ENCODE results near the gene TOM1.
"Not testable (repeated sequence)": the region's sequence is repeated elsewhere in the genome, so short reads cannot be mapped to it uniquely, and the experiment has no call there.

Gene TOM1

DNA sequence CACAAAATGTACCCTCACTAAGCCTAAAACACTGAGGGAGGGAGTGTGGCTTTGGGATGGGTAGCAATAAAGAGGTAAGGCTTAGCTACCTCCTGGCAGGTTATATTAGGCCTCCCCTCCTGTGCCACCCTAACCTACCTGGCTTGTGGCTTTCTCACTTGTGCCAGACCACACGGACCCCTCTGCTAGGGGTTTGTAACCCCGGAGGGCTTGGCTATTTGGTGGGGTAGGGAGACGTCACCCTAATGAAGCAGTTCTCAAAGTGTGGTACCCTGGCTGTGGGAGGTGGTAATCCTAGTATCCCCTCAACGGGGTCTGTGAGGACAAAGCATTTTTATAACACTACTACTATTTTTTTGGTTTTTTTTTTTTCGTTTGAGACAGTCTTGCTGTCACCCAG is 91.2 kb downstream of the TOM1 start:
- TF ChIP-seq CTCF (conservative IDR thresholded peaks at IDR 0.05; ENCODE audit: low read depth) = no peak
- ChIA-PET CTCF (no interaction called here), POLR2A (ENCODE audit: low non-redundant PET) (no interaction called here)
- H3K27ac ChIP-seq = no peak overlapping the region
- DNase-seq (ENCODE audit: low spot score) = no peak

GRCh38 chr22:35392357-35392756 is 92.7 kb downstream of the TOM1 start:
- ChIA-PET CTCF (no interaction called here), POLR2A (ENCODE audit: low non-redundant PET) (no interaction called here)
- TF ChIP-seq CTCF (conservative IDR thresholded peaks at IDR 0.05; ENCODE audit: low read depth) = no peak
- H3K27ac ChIP-seq = no peak overlapping the region
- DNase-seq (ENCODE audit: low spot score) = no peak

DNA sequence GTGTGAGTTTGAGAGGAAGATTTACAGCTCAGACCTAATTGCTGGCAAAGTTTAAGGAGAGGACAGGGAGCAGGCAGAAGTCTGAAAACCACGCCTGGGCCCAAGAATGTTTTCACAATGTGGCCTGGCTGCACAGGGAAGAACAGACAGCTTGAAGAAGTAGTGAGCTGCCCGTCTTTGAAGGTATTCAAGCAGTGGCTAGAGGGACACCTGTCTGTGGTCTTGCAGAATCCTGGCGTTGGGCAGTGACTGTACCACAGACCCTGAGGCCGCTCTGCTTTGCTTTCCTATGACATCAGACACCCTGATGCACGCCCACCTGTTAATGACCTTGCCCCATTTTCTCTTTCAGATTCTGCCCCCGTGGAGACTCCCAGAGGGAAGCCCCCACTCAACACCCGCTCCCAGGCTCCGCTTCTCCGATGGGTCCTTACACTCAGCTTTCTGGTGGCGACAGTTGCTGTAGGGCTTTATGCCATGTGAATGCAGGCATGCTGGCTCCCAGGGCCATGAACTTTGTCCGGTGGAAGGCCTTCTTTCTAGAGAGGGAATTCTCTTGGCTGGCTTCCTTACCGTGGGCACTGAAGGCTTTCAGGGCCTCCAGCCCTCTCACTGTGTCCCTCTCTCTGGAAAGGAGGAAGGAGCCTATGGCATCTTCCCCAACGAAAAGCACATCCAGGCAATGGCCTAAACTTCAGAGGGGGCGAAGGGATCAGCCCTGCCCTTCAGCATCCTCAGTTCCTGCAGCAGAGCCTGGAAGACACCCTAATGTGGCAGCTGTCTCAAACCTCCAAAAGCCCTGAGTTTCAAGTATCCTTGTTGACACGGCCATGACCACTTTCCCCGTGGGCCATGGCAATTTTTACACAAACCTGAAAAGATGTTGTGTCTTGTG is 93.7 kb downstream of the TOM1 start:
- TF ChIP-seq CTCF (conservative IDR thresholded peaks at IDR 0.05; ENCODE audit: low read depth) = no peak
- ChIA-PET POLR2A (ENCODE audit: low non-redundant PET) (no interaction called here), CTCF (no interaction called here)
- DNase-seq (ENCODE audit: low spot score) = no peak
- no peak overlapping the region for H3K27ac ChIP-seq

DNA sequence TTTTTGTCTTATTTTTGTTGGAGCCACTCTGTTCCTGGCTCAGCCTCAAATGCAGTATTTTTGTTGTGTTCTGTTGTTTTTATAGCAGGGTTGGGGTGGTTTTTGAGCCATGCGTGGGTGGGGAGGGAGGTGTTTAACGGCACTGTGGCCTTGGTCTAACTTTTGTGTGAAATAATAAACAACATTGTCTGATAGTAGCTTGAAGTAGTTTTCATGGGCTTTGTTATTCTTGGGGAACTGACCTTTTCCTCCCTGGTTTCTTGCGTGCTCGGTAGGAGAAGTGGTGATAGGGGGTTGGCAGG is 94.3 kb downstream of the TOM1 start:
- TF ChIP-seq CTCF (conservative IDR thresholded peaks at IDR 0.05; ENCODE audit: low read depth) = no peak
- no peak overlapping the region for H3K27ac ChIP-seq
- ChIA-PET CTCF (no interaction called here), POLR2A (ENCODE audit: low non-redundant PET) (no interaction called here)
- DNase-seq (ENCODE audit: low spot score) = no peak

- no peak overlapping the region for H3K27ac ChIP-seq
- DNase-seq (ENCODE audit: low spot score) = no peak
- CTCF ChIA-PET = no interaction called here
- TF ChIP-seq CTCF (conservative IDR thresholded peaks at IDR 0.05; ENCODE audit: low read depth) = no peak
- POLR2A ChIA-PET (ENCODE audit: low non-redundant PET) = no interaction called here
Measured at GRCh38 chr22:35394810-35395563, 95.3 kb downstream of the TOM1 start.

DNA sequence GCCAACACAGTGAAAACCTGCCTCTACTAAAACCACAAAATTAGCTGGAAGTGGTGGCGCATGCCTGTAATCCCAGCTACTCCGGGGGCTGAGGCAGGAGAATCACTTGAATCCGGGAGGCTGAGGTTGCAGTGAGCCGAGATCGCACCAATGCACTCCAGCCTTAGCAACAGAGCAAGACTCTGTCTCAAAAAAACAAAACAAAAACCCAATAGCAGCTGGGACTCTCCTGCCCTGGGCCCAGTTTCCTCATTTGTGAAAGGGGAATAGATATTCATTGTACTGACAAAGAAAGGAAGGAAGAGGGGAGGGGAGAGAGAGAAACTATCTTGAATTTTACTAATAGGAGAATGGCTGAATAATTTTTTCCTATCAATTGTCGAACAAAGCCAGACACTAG is 96.9 kb downstream of the TOM1 start:
- CTCF ChIA-PET; POLR2A ChIA-PET (ENCODE audit: low non-redundant PET); DNase-seq (ENCODE audit: low spot score); H3K27ac ChIP-seq: not testable (repeated sequence)

Data from RWPE1 (cell line).